ENCODE results near the gene NAP1L4.

Gene NAP1L4

DNA sequence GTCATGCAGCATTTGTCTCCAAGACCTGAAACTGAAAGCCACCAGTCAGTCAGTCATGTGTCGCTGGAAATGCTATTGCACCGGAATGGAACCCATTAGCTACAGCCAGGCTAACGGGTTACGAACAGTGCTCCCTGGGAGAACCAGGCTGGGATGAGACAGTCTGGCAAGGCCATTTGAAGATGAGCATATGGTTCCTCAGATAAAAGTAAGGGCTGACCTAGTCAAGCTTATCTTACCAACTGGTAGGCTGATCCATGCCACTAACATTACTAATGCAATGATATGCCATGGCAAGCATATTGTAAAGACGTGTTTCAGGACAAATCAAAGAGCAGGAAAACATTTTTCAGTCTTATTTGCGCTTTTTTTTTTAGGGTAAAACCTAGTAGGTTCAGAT, 28.4 kb downstream of the NAP1L4 start:
- Histone ChIP-seq H3K4me2 (ENCODE audit: low read depth, low read length, poor library complexity, severe bottlenecking) (no peak overlapping the region), H3K79me2 (ENCODE audit: insufficient read depth, low read length) (peaks cover 63% of the 10 kb centered on the region; the same call in 1 of the 2 replicates)

GRCh38 chr11:2963112-2963754, 28.9 kb downstream of the NAP1L4 start:
- H3K79me2 ChIP-seq (ENCODE audit: insufficient read depth, low read length): peaks cover 62% of the 10 kb centered on the region; the same call in 1 of the 2 replicates
- H3K27me3 ChIP-seq (ENCODE audit: insufficient read depth, low read length, poor library complexity, severe bottlenecking): no peaks in the 10 kb centered on the region
- H4K20me1 ChIP-seq (ENCODE audit: insufficient read depth, low read length, poor library complexity, severe bottlenecking): peaks cover 16% of the 10 kb centered on the region
- no peaks in the 10 kb centered on the region for H3K4me1 ChIP-seq (ENCODE audit: insufficient read depth, low read length, poor library complexity, severe bottlenecking)
- no peaks in the 10 kb centered on the region for H3K9me3 ChIP-seq (ENCODE audit: insufficient read depth, low read depth, low read length)
- H3K4me2 ChIP-seq (ENCODE audit: low read depth, low read length, poor library complexity, severe bottlenecking): no peak overlapping the region
- H3K9me2 ChIP-seq (replicated peaks; ENCODE audit: low read depth, low read length): no peaks in the 10 kb centered on the region
- no peaks in the 10 kb centered on the region for H3F3A ChIP-seq (ENCODE audit: low read depth)
- H3K9ac ChIP-seq (ENCODE audit: low read depth, low read length, poor library complexity, severe bottlenecking): no peak overlapping the region
- H3K4me3 ChIP-seq (ENCODE audit: low read length, poor library complexity, severe bottlenecking): no peak overlapping the region
- TF ChIP-seq EZH2phosphoT487 (IDR thresholded peaks at IDR 0.05; ENCODE audit: borderline replicate concordance): no peak
- TF ChIP-seq, protein P1, sequence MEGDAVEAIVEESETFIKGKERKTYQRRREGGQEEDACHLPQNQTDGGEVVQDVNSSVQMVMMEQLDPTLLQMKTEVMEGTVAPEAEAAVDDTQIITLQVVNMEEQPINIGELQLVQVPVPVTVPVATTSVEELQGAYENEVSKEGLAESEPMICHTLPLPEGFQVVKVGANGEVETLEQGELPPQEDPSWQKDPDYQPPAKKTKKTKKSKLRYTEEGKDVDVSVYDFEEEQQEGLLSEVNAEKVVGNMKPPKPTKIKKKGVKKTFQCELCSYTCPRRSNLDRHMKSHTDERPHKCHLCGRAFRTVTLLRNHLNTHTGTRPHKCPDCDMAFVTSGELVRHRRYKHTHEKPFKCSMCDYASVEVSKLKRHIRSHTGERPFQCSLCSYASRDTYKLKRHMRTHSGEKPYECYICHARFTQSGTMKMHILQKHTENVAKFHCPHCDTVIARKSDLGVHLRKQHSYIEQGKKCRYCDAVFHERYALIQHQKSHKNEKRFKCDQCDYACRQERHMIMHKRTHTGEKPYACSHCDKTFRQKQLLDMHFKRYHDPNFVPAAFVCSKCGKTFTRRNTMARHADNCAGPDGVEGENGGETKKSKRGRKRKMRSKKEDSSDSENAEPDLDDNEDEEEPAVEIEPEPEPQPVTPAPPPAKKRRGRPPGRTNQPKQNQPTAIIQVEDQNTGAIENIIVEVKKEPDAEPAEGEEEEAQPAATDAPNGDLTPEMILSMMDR (conservative IDR thresholded peaks at IDR 0.05; ENCODE audit: low read length): no peak
- peaks cover 96% of the 10 kb centered on the region for H3K36me3 ChIP-seq (ENCODE audit: insufficient read depth, low read length)
- no peak overlapping the region for H2AFZ ChIP-seq (ENCODE audit: low read length)

More for the DNA sequence above, 28.4 kb downstream of the NAP1L4 start:
- Histone ChIP-seq H3K4me1 (ENCODE audit: insufficient read depth, low read length, poor library complexity, severe bottlenecking) (no peaks in the 10 kb centered on the region), H4K20me1 (ENCODE audit: insufficient read depth, low read length, poor library complexity, severe bottlenecking) (peaks cover 19% of the 10 kb centered on the region), H3K4me3 (ENCODE audit: low read length, poor library complexity, severe bottlenecking) (no peak overlapping the region), H3K36me3 (ENCODE audit: insufficient read depth, low read length) (peaks cover 96% of the 10 kb centered on the region), H3K9me3 (ENCODE audit: insufficient read depth, low read depth, low read length) (no peaks in the 10 kb centered on the region), H3F3A (ENCODE audit: low read depth) (no peaks in the 10 kb centered on the region), H3K9ac (ENCODE audit: low read depth, low read length, poor library complexity, severe bottlenecking) (no peak overlapping the region), H3K9me2 (replicated peaks; ENCODE audit: low read depth, low read length) (no peaks in the 10 kb centered on the region), H2AFZ (ENCODE audit: low read length) (no peak overlapping the region), H3K27me3 (ENCODE audit: insufficient read depth, low read length, poor library complexity, severe bottlenecking) (no peaks in the 10 kb centered on the region)
- TF ChIP-seq, protein P1 (conservative IDR thresholded peaks at IDR 0.05; ENCODE audit: low read length): no peak
- TF ChIP-seq EZH2phosphoT487 (IDR thresholded peaks at IDR 0.05; ENCODE audit: borderline replicate concordance): no peak

GRCh38 chr11:2961080-2961479, 31.0 kb downstream of the NAP1L4 start:
- Histone ChIP-seq H3K27me3 (ENCODE audit: insufficient read depth, low read length, poor library complexity, severe bottlenecking) (no peaks in the 10 kb centered on the region), H4K20me1 (ENCODE audit: insufficient read depth, low read length, poor library complexity, severe bottlenecking) (peaks cover 13% of the 10 kb centered on the region), H3K79me2 (ENCODE audit: insufficient read depth, low read length) (peaks cover 44% of the 10 kb centered on the region; the same call in 1 of the 2 replicates), H3K9ac (ENCODE audit: low read depth, low read length, poor library complexity, severe bottlenecking) (no peak overlapping the region), H3K9me3 (ENCODE audit: insufficient read depth, low read depth, low read length) (no peaks in the 10 kb centered on the region), H3F3A (ENCODE audit: low read depth) (no peaks in the 10 kb centered on the region), H3K4me3 (ENCODE audit: low read length, poor library complexity, severe bottlenecking) (no peak overlapping the region), H3K4me1 (ENCODE audit: insufficient read depth, low read length, poor library complexity, severe bottlenecking) (no peaks in the 10 kb centered on the region), H3K36me3 (ENCODE audit: insufficient read depth, low read length) (peaks cover 98% of the 10 kb centered on the region), H2AFZ (ENCODE audit: low read length) (no peak overlapping the region), H3K4me2 (ENCODE audit: low read depth, low read length, poor library complexity, severe bottlenecking) (no peak overlapping the region), H3K9me2 (replicated peaks; ENCODE audit: low read depth, low read length) (no peaks in the 10 kb centered on the region)
- no peak for TF ChIP-seq EZH2phosphoT487 (IDR thresholded peaks at IDR 0.05; ENCODE audit: borderline replicate concordance)
- TF ChIP-seq, protein P1 (conservative IDR thresholded peaks at IDR 0.05; ENCODE audit: low read length): no peak
